A673 (cell line): ENCODE data around the gene SNX18.

Experiments
- CTCF ChIP-seq: fragments of 300-800, 200-600 bp; sonication (generic); conservative IDR thresholded peaks from 2 replicates; pipeline ENCODE4 v1.5.1; 2017; ENCODE audit warnings: low read depth, mild to moderate bottlenecking, antibody characterized with exemption, low read length, moderate library complexity, mixed read lengths
- EZH2 ChIP-seq: fragments of 200-600 bp; sonication (generic); IDR thresholded peaks from 2 replicates; pipeline ENCODE4 v1.6.1; 2017; ENCODE audit warnings: borderline replicate concordance, low read depth, mild to moderate bottlenecking, mixed read lengths, antibody characterized with exemption, low read length; ENCODE audit not compliant: poor library complexity, severe bottlenecking

GRCh38 chr5:54477941-54478478, 39.5 kb upstream of the SNX18 start:
- TF ChIP-seq CTCF = no peak
- TF ChIP-seq EZH2 = no peak
